Hindlimb muscle (tissue), 1 donor: Measurements from ENCODE around the gene ZKSCAN7. TPM values are rescaled to one million over a fixed set of nuclear protein-coding genes. Genes with fewer than 3 reads are reported as not detected.
"Not testable (repeated sequence)": the region's sequence is repeated elsewhere in the genome, so short reads cannot be mapped to it uniquely, and the experiment has no call there.

ENCODE experiments used
- DNase-seq: peaks from one replicate; pipeline ENCODE4 v3.0.0-alpha.2; 2013
- polyA plus RNA-seq: library from polyadenylated mRNA; unstranded; fragments of 120-200 nt; gene quantifications from one replicate; pipeline ENCODE4 v1.2.1, GENCODE V29; 2013; ENCODE audit not compliant: insufficient read length

The ZKSCAN7 gene
- polyA plus RNA-seq = 7.3 TPM

DNA sequence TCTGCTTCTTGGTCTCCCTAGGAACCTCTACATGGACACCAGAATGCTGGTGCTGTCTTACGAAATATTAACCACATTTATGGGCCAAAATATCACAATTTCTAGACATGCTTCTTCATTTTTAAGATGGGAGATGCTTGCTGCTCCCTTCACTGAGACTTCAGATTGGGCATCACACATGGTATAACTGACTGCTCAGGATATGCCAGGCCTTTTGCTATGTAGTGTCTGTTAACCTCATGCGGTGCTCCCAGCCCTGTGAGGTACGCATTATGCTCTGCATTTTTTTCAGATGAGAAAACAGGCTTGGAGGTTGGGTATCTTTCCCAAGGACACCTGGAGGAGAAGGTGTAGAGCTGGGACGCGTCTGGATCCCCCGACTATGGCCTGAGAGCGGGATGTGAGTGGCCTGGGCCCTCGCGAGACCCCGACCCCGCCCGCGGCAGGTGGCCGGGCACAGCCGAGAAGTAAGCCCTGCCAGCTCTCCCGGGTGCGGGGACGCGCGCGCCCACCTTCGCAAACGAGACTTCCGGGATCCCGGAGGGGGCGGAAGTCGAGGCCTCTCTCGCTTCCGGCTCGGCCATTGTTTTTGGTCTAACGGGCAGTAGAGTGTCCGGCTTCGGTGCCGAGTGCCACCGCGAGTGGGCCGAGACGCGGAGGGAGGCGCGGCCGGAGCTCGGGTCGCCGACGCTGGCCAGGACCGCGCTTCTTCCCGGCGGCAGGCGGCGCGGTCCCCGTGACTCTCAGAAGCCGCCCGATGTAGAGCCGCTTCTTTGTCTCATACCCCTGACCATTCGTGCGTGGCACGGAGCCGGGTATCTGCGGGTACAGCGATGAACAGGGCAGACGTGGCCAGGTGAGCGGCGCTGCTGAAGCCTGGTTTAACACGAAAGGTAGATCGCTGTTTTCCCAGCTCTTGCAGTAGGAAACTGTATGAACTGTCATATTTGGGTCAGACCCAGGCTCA lies at the start of gene ZKSCAN7:
Gene ZKSCAN7, plus strand, starts transcription at position 568 of the 967 bp plus-strand sequence. CDS start 1,855 bp downstream, outside the sequence.
- peak; percentile 66 for DNase-seq

DNA sequence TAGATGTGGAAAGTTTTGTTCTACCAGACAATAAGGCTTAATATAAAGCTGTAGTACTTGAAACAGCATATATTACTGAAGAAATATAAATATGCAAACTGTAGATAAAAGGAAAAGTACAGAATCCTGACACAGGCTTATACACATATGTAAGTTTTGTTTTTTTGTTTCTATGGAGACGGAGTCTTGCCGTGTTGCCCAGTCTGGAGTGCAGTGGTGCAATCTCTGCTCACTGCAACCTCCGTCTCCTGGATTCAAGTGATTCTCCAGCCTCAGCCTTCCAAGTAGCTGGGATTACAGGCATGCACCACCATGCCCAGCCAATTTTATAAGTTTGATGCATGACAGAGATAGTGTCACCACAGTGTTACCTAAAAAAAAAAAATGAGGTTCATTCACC lies 48.4 kb upstream of the ZKSCAN7 start:
- no peak for DNase-seq

DNA sequence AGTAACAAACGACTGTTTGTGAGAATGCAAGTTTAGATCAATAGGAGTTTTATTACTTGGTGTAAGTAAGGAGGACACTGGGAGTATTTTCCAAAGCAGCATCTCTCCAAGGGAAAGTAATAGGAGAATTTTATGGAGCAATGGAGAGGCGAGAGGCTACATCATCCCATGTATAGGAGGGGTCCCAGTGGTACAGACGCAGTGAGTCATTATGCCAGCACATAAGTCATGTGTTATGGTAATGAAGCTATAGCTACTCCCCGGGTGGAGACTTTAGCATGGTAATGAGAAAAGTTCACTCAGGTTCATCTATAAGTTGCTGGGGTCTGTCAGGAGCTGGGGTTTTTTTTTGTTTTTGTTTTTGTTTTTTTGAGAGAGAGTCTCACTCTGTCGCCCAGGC lies 48.0 kb upstream of the ZKSCAN7 start:
- DNase-seq = no peak

DNA sequence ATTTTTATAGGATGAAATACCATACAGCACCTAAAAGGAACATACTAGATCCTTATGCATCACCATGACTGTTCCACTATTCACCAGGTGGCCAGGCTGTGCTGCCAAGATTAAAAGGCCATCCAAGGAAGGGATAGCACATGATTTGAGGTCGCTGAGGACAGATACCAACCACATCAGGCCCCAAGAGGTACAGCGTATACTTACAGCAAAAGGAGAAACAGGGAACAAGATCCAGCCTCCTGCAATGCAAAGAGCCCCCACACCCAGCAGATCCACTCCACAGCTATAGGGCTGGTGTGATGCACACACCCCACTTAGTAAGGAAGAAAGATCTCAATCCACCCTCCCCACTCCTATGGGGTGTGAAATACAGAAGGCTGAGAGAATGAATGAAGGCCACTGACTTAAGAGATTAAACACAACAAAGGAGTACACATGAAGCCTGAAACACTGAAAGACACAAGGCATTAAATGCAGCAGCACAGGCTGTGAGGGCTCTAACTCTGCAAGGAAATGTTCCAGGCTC lies 45.5 kb upstream of the ZKSCAN7 start:
- no peak for DNase-seq

DNA sequence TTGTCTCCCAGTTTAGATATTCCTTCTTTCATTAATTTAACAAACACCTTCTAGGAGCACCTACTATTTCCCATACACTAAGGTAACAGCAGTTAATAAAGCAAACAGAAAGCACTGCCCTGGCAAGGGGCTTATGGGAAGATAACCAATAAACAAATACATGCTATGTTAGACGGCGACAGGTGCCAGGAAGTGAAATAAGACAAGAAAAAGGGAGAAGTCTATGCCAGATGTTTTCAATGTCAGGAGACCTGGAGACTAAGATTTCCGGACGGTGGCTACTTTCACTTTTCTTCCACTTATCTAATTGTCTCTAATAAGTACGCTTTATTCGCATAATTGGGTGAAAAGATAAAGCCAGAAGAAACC lies 45.0 kb upstream of the ZKSCAN7 start:
- DNase-seq = peak; percentile 27

DNA sequence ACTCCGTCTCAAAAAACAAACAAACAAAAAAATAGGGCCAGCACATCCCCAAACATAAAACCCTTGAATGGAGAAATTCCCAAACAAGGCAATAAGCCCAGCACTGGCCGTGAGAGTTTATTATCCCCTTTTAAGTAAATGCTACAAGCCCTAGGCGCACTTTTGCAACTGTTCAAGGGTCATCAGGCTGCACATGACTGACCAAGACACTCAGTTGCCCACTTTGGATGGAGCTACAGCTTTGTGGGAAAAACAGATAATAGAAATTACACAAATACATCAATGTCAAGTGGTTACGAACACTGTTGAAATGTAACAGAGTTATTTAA lies 43.8 kb upstream of the ZKSCAN7 start:
- no peak for DNase-seq

DNA sequence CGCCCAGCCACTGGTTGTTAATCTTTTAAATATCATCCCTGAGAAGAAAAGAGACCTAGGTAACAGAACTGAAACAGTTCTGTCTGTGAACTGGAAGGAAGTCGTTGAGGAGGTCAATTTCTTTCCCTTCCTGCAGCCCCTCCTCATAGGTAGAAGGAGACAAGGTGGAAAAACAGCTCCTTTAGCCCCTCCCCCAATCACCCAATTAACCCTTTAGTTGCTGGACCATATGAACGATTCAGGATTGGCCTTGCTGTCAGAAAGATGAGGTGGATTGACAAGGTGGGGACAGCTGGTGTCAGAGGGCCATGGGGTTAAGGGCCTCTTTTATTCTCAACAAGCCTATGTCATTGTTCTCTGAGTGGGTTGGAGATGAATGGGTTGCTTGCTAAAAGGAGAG lies 41.5 kb upstream of the ZKSCAN7 start:
- no peak for DNase-seq

DNA sequence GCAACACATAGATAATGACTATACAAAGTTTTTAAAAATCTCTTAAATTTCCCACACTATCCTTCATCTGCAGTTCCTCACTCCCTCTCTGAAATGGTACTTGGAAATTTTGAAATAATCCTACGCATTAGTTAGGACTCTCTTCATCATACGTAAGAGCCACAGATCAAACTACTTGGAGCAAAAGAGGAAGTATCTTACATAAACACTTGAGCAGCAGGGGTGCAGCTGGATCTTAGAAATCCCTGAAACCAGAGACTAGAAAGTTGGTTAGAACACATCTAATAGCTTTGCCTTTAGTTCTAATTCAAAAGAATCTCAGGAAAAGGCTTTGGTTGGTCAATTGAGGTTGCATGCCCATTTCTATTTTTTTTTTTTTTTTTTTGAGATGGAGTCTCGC lies 38.8 kb upstream of the ZKSCAN7 start:
- DNase-seq = no peak

DNA sequence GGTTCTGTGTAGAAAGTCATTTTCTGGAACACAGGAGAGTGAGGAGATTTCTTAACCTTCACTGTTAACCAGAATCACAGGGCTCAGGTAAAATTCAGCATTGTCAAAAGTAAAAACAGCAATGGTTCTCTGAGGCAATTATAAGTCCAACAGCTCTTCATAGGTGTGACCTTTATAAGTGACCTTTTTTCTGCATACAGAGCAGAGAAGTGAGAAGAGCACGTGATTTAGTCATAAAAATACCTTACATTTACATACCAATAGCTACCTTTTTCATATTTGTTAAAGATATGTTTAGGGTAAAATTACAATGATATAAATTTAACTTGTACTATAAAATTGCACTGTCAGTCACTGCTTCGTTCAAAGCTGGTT lies 36.2 kb upstream of the ZKSCAN7 start:
- no peak for DNase-seq

DNA sequence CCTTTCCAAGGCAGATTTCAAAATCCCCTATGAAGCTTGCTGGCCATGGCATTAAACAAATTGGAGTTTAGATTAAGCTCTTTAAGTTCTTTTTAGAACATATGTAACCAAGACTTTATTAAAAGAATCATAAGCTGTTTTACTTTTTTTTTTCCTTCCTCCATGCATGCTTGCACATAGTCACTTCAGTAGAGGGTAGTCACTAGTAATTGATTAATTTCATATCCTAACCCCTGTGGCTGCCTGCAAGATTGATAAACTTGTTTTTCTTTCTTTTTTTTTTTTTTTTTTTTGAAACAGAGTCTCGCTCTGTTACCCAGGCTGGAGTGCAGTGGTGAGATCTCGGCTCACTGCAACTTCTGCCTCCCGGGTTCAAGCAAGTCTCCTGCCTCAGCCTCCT lies 33.3 kb upstream of the ZKSCAN7 start:
- DNase-seq = no peak

DNA sequence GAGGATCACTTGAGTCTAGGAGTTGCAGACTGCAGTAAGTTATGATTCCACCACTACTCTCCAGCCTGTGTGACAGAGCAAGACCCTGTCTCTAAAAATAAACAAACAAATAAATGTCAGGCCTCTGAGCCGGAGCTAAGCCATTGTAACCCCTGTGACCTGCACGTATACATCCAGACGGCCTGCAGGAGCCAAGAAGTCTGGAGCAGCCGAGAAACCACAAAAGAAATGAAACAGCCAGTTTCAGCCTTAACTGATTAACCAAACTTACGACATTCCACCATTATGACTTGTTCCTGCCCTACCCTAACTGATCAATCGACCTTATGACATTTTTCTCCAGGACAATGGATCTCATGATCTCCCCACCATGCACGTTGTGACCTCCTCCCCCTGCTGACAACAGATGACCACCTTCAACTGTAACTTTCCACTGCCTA lies 32.5 kb upstream of the ZKSCAN7 start:
- DNase-seq = no peak

DNA sequence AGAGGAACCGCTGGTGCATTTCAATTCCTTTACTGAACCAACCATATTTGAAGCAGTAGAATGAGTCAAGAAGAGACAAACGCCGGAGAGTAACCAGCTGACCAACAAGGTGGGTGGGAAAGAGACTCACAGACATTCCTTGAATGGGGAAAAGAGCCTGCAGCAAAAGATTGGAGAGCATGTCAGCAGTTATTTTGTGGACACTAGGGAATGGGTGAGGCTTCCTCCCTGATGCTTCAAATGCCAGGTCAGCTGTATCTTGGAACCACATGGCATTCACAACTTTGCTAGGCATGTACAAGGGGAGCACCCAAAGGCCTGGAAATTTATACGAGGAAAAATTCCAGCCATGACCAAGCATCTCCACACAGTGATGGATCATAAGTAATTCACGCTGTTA lies 29.9 kb upstream of the ZKSCAN7 start:
- DNase-seq = no peak

DNA sequence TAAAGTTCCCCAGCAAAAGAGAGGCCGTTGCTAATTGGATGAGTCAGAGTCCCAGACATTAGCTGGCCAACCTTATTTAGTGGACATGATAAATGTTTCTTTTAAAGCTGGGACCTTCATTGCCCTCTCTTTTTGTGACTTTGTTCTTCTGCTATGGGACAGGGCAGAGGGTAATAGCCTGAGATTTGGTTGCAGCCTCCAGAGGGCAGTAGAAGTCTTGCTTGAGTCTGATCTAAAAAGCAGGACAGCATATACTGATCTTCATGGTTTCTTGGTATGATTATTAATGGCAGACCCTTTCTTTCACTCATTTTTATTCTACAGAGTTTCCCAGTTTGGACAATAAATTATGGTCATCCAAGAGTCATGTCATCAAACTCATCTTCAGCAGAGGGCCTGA lies 25.1 kb upstream of the ZKSCAN7 start:
- no peak for DNase-seq

DNA sequence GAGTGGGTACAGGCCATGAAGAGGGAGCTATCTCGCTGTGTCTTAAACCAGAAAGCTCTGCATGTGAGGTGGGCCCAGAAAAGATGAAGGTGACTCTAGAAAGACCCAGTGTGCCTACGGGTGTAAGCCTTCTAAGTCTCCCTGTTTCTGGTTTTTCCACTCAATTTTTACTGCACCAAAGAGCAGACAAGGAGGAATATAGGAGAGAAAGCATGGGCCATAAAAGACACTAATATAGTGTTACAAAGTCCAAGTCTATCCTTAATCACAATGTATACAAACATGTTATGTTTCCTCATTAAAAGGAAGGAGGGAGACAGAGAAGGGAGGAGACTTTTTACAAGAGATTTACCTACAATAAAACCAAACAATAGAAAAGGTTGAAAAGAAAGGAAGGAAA lies 24.1 kb upstream of the ZKSCAN7 start:
- no peak for DNase-seq

DNA sequence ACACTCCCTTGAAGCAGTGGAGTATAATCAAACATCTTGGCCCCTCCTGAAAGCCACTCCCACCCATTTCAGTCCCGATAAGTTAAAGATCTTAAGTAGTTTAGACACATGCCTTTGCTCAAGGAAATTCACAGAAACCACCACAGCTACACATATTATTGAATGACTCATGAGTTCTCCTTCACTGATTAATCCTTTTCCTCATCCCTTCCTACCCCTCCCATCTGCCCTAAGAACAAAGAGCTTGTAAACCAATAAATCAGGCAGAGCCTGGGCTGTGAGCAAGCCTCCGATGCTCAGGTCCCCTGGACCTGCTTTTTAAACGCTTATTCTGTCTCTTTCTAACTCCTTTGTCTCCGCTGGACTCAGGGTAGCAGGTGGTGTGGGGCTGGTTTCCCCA lies 20.3 kb upstream of the ZKSCAN7 start:
- not testable (repeated sequence) for DNase-seq

DNA sequence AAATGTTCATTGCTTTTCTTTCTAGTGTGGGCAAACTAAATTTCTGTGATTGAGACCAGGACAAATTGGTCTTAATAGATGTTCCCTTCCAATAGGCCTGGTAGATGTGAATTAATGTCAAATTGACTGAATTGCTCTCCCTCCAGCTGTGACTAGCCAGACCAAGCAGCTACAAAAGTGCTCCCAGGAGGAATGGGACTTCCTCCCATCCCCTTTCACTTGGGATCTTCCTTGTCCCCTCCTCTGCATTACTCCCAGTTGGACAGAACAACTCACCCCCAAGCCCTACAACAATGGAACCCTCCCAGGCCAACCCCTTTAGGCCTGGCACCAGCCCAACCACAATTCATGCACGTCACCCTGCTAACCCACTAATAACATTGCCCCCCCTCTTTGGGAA lies 19.6 kb upstream of the ZKSCAN7 start:
- no peak for DNase-seq

DNA sequence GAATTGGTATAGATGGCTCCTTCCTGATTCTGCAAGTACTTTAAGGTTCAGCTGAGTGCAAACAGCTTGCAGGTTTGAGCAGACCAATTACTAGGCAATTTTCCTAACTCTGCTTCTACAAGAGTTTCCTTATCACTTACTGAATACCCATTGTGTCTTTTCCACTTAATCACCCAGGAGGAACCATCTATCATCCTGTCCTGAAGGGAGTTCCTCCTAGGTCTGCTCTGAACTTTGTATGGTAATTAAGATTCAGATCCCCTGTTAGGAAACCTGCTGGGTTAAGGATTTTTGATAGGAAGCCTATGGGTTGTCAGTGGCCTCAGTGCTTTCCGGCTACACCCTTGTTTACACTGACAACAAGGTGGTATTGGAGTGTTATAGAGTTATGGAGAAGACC lies 10.2 kb upstream of the ZKSCAN7 start:
- not testable (repeated sequence) for DNase-seq

DNA sequence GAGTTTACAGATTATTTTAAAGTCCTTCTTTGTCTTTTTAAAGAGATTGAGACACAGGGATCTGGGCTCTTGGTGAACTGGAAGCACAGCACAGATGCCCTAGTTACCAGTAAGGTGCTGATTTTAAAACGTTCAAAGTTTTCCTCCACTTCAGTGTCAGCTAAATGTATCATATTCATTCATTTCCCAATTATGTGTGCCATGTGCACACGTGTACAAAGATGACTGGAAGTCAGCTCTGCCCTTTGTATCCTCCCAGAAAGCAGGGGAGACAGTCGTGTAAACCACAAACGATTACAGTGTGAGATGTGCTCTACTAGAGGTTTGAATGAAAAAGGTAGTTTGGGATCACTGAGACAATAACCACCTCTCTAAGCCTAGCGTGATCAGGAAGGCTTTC lies 730 bp downstream of the ZKSCAN7 start:
- DNase-seq = peak; percentile 2

DNA sequence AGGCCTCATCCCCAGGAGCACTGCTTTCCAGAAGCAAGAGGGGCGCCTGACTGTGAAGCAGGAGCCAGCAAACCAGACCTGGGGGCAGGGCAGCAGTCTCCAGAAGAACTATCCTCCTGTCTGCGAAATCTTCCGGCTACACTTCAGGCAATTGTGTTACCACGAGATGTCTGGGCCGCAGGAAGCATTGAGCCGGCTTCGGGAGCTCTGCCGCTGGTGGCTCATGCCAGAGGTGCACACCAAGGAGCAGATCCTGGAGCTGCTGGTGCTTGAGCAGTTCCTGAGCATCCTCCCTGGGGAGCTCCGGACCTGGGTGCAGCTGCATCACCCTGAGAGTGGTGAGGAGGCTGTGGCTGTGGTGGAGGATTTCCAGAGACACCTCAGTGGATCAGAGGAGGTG lies 2.1 kb downstream of the ZKSCAN7 start:
- DNase-seq = no peak

DNA sequence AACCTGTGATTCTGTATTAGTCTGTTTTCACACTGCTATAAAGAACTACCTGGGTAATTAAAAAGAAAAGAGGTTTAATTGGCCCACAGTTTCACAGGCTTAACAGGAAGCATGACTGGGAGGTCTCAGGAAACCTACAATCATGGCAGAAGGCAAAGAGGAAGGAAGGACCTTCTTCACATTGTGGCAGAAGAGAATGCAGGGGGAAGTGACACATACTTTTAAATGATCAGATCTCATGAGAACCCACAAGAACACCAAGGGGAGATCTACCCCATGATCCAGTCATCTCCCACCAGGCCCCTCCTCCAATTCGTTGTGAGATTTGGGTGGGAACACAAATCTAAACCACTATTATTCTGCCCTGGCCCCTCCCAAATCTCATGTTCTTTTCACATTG lies 6.1 kb downstream of the ZKSCAN7 start:
- DNase-seq = no peak

DNA sequence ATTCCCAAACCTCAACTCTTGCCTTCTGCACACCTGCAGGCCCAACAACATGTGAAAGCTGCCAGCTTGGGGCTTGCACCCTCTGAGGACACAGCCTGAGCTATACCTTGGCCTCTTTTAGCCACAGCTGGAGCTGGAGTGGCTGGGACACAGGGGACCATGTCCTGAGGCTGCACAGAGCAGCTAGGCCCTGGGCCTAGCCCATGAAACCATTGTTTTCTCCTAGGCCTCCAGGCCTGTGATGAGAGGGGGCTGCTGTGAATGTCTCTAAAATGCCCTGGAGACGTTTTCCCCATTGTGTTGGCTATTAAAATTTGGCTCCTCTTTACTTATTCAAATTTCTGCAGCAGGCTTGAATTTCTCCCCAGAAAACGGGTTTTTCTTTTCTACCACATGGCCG lies 7.2 kb downstream of the ZKSCAN7 start:
- no peak for DNase-seq

DNA sequence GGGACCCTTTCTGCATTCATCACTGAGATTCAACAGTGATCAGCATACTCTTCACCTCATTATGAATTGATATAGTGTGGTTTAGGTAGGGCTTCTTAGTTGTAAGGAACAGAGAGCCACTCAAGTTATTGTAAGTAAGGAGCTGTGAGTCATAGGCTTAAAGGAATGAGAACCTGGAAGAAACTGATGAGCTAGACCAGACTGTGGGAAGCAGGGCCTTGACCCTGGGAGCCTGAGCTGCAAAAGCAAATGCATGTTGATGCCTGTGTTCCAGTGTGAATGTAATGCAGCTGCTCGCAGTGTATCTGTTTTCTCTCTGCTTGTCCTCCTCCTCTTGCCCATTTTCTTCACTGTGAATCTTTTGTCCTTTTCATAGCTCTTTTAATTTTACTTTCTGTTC lies 13.6 kb downstream of the ZKSCAN7 start:
- no peak for DNase-seq

DNA sequence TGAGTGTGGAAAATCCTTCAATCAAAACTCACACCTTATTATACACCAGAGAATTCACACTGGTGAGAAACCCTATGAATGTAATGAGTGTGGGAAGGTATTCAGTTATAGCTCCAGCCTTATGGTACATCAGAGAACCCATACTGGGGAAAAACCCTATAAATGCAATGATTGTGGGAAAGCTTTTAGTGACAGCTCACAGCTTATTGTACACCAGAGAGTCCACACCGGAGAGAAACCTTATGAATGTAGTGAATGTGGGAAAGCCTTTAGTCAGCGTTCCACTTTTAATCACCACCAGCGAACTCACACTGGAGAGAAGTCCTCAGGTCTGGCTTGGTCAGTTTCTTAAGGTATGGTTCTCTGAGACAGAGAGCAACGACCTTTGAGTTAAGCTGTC lies 16.0 kb downstream of the ZKSCAN7 start:
- DNase-seq = no peak

DNA sequence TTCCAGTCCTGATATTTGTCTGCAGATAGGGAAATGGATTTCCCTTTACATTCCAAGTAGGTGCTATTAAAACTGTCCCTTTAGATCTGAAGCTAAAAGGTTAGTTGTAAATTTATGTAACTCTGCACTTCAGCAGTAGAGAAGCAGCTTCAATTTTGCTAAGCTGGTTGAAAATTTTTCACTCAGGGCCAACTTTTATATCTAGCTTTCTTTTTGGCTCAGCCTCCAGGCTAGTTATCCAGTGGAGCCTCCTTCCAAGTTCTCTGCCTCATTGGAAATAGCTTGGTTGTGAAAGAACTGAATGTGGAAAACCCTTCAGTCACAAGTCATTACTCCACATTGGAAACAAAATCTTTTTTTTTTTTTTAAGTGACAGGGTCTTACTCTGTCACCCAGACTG lies 21.6 kb downstream of the ZKSCAN7 start:
- DNase-seq = peak; percentile 29
